GM21576 (cell line): ENCODE data around the gene PARD6B.
"Not testable (repeated sequence)": the region's sequence is repeated elsewhere in the genome, so short reads cannot be mapped to it uniquely, and the experiment has no call there.

ENCODE experiments used
- ATAC-seq: cut with Tn5 transposase; IDR thresholded peaks from one replicate; pipeline ENCODE4 v1.9.1; 2021; ENCODE audit warnings: mild to moderate bottlenecking, moderate library complexity; ENCODE audit not compliant: unreplicated experiment

The PARD6B gene, protein sequence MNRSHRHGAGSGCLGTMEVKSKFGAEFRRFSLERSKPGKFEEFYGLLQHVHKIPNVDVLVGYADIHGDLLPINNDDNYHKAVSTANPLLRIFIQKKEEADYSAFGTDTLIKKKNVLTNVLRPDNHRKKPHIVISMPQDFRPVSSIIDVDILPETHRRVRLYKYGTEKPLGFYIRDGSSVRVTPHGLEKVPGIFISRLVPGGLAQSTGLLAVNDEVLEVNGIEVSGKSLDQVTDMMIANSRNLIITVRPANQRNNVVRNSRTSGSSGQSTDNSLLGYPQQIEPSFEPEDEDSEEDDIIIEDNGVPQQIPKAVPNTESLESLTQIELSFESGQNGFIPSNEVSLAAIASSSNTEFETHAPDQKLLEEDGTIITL

DNA sequence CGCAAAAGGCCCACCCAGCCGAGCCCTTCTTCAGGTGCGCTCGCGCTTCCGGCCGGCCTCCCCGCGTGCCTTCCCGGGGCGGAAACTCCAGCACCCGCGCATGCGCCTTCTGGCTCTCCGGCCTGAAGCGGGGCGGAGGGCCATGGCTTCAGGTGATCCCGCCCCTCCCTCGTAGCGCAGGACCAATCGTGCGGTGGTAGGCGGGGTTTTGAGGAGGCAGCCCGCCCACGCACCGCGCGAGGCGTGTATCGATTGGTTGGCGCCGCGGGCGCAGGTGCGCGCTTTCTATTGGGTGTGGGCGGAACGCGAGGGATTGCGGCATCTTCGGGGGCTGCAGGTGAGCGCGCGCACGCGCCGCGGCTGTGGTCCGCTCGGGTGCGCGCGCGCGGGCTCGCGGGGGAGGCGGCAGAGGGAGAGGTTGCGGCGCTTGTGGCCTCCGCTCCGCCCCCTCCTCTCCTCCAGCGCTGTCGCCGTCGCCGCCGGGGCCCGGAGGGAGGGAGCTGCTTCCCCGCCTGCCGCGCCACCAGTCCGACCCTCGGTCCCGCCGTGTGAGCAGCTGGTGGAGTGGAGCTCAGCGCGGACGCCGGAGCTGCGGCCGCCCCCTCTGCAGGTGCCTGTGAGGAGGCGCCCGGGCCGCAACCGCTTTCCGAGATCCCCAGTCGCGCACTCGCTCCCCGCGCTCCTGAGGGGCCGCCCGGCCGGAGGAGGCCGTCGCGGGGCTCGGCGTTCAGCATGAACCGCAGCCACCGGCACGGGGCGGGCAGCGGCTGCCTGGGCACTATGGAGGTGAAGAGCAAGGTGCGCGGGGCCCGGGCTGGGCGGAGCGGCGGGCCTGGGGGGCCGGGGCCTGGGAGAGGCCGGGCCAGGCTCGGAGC is at the start of gene PARD6B:
PARD6B (plus strand) TSS at position 526 of the 875 bp plus-strand sequence; CDS start at position 733, 207 bp downstream.
- peak; percentile 86 for ATAC-seq

DNA sequence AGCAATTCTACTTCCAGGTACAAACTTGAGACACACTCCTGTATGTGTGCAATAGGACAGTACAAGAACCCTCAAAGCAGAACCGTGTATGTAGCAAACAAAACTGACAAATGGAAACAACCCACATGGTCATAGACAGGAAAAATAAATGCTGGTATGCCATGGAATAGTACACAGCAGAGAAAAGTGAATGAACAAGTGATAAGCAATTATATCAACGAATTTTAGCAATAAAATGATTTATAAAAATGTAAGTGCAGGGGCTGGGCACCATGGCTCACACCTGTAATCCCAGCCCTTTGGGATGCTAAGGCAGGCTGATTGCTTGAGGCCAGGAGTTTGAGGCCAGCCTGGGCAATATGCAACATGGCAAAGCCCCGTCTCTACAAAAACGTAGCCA is 49.3 kb upstream of the PARD6B start:
- ATAC-seq, result no peak

DNA sequence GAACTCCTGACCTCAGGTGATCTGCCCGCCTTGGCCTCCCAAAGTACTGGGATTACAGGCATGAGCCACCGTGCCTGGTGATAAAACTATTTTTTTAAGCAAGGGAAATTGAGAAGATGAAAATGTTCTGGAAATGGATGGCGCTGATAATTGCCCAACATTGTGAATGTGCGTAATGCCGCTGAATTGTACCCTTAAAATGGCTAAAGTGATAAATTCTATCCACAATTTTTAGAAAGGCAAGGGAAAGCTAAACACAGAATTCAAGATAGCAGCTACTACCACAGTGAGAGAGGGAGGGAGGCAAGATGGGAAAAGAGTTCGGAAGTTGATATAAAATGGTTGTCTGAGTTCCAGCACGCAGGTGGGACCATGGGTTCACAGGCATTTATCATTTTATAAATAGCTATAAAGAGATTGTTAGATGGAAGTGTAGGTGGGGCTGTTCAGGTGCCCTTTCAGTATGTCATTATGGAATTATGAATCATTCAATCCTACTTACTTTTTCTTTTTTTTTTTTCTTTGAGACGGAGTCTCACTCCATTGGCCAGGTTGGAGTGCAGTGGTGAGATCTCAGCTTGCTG is 48.3 kb upstream of the PARD6B start:
- ATAC-seq, result no peak

DNA sequence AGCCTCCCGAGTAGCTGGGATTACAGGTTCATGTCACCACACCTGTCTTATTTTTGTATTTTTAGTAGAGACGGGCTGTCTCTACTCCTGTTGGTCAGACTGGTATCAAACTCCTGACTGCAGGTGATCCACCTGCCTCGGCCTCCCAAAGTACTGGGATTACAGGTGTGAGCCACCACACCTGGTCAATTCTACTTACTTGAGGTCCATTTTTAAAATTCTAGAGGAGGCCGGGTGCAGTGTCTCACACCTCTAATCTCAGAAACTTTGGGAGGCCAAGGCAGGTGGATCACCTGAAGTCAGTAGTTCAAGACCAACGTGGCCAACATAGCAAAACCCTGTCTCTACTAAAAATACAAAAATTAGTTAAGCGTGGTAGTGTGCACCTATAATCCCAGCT is 47.8 kb upstream of the PARD6B start:
- ATAC-seq, result no peak

DNA sequence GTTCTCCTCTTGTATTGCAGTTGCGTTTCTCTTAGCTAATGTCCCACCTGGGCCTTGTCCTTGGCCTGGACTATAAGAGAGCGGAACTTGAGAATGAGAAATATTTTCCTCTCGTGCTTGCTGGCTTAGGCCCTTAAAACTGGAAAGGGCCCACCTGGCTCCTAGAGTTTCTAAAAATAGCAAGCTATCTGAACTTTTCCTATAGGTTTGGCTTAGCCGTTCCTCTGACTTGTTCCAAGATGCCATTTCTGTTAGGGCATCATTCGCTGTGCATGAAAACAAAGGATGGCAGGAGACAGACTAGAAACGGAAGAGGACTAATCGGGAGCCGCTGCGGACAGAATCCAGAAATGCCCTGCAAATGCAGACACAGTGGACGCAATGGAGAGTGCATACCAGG is 44.6 kb upstream of the PARD6B start:
- ATAC-seq, result no peak

DNA sequence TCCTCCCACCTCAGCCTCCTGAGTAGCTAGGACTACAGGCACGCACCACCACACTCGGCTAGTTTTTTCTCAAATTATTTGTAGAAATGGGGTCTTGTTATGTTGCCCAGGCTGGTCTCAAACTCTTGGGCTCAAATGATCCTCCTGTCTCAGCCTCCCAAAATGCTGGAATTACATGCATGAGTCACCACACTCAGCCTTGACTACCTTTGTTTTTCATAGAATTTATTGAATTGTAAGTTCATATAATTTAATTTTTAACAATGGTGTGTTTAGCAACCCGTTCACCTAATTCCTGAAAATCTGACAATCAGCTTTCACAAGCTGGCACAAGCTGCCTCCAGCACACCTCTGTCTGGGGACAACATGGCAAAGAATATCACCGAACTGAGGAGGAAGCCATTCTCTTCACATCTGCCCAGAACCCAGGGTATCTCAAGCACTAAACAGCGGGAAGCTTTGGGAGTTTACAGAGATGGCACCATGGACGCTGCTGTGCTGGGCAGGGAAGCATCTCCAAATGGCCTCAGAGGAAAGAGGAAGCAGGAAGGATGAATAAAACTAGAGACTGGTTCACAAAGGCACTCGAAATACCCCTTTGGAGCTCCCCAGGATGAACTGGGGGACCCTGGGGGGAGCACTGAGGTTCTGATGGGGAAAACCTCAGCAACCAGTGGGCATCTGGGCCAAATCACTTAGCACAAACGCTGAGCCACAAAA is 43.0 kb upstream of the PARD6B start:
- ATAC-seq, result no peak

DNA sequence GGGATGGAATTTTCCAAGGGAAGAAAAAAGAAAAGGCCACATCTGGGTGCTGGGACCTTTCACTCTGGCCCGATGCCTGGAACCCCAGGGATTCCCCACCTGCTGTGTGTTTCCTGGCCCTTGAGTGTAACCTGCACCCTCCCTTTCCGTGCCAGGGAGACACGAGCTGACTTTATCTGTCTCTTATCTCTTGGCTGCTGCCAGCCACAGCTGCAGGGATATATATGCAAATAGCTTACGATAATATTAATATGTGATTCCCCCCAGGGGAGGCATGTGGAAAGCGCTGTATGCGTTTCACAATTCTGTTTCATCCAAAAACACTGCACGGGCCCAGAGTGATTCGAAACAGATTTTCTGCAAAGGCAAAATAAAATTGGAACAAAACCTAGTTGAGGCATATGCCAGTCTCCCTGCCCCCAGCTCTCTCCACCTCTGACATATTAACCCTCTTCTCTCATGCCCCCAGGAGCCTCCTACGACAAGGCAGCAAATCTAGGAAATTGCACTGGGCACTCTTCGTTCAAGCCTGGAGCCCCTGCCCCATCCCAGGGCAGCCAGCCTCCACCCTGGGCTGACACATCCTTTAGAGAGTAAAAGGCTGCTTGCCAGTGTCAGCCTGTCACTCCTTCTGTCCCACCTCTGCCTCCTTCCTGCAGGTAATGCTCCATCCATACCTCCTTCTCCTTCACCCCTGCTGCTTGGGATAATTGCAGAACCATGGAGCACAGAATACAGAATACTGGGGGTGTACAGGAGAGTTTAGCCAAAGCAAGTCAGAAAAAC is 41.3 kb upstream of the PARD6B start:
- no peak for ATAC-seq

DNA sequence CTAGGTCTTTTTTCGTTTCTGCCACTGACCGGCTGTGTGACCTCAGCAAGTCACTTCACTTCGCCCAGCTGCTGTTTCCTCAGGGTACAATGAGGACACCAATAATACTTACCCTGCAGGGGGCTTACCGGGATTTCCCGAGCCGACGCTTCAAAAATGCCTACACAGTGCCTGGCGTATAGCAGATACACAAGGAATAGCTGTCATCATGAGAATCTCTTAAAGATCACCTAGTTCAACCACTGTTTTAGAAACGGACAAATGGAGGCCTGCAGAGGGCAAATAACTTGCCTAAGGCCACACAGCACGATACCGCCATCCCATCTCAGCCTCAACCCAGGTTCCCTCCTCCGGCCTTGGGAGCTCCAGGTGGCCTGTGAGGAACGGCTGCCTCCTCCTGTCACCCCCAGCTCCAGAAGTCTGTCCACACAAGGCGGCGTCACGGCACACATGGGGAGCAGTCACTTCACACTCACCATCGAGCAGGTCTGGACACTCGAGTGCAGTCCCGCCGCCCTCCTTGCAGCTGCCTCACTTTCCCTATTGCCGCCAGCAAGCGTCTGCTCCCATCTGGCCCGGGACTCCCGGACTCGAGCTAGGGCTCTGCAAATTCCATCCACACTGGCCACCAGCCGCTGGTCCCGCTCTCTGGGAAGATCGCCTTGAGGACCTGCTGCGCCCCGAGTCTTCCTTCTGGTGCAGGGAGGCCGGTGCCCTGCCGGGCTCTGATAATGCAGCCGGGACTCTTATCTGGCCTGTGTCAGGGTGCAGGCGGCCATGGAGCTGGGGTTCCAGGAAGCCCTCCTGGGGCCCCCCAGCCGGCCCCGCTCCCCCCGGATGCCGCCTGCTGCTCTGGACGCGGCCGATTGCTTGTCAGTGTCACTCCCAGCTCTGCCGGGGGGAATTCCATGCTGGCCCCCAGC is 40.5 kb upstream of the PARD6B start, which contains the start of gene RIPOR3:
RIPOR3 (minus strand) TSS at position 893 of the 923 bp plus-strand sequence; CDS start at position 479, 414 bp downstream.
- ATAC-seq, result no peak

DNA sequence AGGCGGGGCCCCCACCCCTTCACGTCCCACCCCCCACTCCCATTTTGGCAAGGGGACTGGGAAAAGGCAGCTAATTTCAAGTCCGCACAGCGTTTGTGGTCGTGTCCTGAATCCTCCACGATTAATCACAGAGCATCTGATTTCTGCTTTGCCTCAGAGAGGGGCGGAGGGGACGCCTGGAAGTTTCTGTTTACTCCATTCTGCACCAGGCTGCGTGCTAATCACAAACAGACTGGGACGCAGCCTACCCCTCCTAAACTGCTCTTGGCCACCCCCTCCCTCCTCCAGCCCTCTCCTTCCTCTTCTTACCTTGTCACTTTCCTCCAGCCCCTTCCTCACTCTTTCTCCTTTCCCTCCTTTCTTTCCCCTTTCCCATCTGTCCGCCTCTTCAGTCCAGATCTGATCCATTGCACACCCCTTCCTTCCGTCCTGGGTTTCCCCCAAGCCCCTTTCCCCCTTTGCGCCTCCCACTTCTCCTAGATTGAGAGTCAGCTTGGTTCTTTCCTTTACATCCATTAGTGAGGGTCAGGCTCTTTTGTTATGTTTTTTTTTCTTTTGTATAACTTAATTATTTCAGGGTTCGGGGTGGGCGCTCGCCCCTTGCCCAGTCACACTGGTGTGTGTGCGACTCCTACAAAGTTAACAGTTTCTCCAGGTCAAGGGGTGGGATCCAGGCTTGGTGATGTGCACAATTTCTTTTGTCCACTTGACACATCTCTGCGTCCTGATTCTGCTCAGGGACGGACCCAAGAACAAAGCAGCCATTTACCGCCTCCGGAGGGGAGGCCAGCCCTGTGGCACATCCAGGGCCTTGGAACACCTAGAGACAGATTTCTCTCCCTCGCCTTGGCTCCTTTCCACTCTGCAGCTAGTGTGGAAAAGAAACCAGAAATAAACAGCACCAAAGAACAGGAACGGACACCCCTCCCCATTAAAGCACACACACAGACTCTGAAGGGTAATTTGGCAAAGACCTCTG is 39.5 kb upstream of the PARD6B start:
- ATAC-seq, result no peak

DNA sequence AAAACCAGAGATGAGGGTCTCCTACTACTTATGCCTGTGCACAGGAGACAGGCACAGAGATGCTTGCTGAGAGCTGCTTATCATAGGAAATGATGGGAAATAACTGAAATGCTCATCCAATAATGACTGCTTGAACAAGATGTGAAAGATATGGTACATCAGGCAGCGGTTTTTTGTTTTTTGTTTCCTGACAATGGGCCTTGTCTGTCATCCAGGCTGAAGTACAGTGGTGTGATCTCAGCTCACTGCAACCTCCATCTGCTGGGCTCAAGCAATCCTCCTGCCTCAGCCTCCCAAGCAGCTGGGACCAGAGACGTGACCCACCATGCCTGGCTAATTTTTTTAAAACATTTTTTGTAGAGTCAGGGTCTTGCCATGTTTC is 38.8 kb upstream of the PARD6B start:
- no peak for ATAC-seq

DNA sequence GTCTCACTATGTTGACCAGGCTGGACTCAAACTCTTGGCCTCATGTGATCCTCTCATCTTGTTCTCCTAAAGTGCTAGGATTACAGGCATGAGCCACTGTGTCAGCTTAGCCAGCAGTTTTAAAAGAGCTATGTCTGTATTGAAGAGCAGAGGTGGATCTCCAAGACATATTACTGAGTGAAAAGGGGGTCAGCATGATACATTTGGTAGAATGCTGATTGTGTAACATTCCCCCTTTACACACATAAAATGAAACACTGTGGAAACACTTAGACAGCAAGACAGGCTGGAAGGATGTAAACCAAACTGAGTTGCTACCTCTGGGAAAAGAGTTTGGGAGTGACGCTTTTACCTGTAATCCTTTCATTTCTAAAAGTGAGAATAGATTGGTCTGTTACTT is 38.4 kb upstream of the PARD6B start:
- no peak for ATAC-seq

DNA sequence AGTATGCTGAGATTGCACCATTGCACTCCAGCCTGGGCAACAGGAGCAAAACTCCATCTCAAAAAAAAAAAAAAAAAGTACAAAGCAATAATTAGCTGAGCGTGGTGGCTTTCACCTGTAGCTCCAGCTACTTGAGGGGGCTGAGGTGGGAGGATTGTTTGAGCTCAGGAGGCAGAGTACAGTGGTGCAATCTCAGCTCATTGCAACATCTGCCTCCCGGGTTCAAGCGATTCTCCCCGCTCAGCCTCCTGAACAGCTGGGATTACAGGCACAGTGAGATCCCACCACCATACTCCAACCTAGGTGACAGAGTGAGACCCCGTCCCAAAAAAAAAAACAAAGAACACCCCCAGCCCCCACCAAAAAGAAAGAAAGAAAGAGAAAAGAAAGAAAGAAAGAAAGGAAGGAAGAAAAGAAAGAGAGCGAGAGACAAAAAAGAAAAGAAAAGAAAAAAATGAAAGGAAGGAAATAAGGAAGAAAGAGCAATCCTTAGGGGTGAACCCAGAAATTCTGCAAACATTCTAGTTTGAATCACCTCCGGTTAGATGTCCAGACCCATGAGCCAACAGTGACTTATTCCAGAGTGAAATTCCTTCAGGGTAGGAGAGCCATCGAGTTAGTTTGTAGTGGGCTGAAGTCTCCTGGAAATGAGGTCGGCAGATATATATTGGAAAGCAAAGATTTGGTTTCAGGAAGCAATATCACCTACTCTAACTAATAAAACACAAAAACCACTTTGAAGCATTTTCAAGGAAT is 36.8 kb upstream of the PARD6B start:
- no peak for ATAC-seq

DNA sequence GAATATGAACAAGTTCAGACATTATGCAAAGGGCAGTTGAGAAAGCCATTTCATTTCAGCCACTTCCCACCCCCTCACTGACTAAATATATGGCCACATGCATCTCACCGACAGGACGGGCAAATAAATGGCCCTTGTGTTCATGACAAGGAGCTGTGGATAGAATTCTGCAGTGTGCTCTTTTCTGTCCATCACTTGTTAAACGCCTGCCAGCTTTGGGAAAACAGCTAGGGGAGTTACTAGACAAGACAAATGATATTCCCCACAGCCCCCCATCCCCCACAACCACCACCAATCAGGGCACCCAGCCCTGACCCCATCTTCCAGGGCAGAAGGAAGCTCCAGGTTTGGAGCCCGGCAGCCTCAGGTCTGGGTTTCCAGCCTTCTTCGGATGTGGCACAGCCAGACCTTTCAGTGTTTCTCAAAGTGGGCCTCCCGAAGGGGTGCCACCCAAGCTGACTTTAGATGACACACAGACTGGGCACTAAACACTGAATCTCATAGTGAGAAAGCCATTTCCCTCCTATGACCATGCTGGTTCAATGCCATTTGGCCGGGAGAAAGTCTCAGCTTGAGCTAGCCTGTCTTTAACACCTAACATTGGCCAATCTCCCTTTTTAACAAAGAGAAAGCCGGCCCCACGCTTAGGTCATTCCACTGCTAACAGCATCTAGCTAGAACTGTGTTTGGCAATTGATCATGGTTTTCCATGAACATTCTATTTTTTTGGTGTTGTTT is 36.1 kb upstream of the PARD6B start:
- ATAC-seq, result no peak

DNA sequence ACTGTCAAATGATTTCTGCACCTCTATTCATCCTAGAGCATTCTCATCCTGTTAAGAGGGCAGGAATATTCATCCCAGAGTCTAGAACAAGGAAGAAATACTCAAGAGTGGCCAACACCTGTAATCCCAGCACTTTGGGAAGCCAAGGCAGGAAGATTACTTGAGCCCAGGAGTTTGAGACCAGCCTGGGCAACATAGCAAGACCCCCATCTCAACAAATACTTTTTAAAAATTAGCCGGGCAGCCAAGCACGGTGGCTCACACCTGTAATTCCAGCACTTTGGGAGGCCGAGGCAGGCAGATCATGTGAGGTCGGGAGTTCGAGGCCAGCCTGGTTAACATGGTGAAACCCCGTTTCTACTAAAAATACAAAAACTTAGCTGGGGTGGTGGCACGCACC is 33.1 kb upstream of the PARD6B start:
- not testable (repeated sequence) for ATAC-seq

DNA sequence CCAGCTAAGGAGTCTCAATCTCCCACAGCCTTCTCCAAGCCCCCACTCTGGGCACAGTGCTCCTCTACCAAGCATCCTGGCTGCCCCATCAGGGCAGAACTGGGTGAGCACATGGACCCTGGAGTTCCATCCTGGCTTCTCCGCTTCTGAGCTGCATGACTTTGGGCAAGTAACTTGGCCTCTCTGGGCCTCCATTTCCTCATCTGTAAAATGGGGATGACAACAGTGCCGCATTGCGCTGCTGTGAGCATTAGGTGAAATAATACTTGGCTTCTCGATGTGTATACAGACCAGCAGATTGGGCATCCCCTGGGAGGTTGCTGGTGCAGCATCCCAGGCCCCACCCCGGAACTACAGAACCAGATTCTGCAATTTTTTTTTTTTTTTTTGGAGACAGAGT is 31.7 kb upstream of the PARD6B start:
- ATAC-seq, result no peak
